B cell (primary cell): ENCODE data around the gene LRRC25. TPM values are rescaled to one million over a fixed set of nuclear protein-coding genes. Genes with fewer than 3 reads are reported as not detected.

ENCODE experiments used
- ATAC-seq: fragments of 200-7000 bp; cut with Tn5 transposase; one replicate; pipeline ENCODE4 v1.10.0; 2021; ENCODE audit warnings: low read depth, mild to moderate bottlenecking, moderate number of reproducible peaks, moderate library complexity
- CTCF ChIA-PET: fragments of 350-600 bp; sonication (Branson Sonifier 250); formaldehyde crosslinking; loops from one replicate; lab custom pipeline; 2021; ENCODE audit warnings: antibody characterized with exemption, inconsistent platforms; lab: Charles Lee
- POLR2A ChIA-PET: fragments of 350-600 bp; sonication (Branson Sonifier 250); formaldehyde crosslinking; loops from one replicate; lab custom pipeline; 2021; ENCODE audit warnings: antibody characterized with exemption; lab: Charles Lee
- DNase-seq: peaks from one replicate; pipeline ENCODE4 v3.0.0; 2013
- H2AFZ ChIP-seq: 2 replicates; pipeline ENCODE4 v1.6.1; 2012; ENCODE audit warnings: mild to moderate bottlenecking, low read depth, low read length; ENCODE audit not compliant: insufficient read depth, poor library complexity, severe bottlenecking
- H3K27ac ChIP-seq, 2 donors: 1 replicate in 1 of 2; 2 replicates in 1 of 2; pipeline ENCODE4 v1.5.1; 2012 to 2013; ENCODE audit warnings: low read length in 2 of 2, mild to moderate bottlenecking in 2 of 2, moderate library complexity in 1 of 2
- H3K27me3 ChIP-seq, 4 experiments: fragments of 200-600 bp in 1 of 4; sonication (generic) in 1 of 4; replicated peaks in 1 of 4; 1 replicate in 2 of 4; 2 replicates in 2 of 4; pipeline versions ENCODE4 v1.6.1 to v1.7.0; 2013 to 2016; ENCODE audit warnings: low read length in 3 of 4, mild to moderate bottlenecking in 2 of 4, mixed read lengths in 1 of 4, moderate library complexity in 1 of 4; ENCODE audit not compliant: insufficient read depth in 4 of 4, control insufficient read depth in 3 of 4; ENCODE audit errors: control extremely low read depth in 1 of 4
- H3K36me3 ChIP-seq, 2 experiments: replicated peaks in 1 of 2; 1 replicate in 1 of 2; 2 replicates in 1 of 2; pipeline versions ENCODE4 v1.6.1 to v1.7.1; 2013; ENCODE audit warnings: low read length in 1 of 2; ENCODE audit not compliant: insufficient read depth in 2 of 2, control insufficient read depth in 1 of 2; ENCODE audit errors: control extremely low read depth in 1 of 2, extremely low read depth in 1 of 2
- H3K4me1 ChIP-seq, 2 donors: fragments of 200-600 bp in 1 of 2; sonication (generic) in 1 of 2; 1 replicate in 1 of 2; 2 replicates in 1 of 2; pipeline versions ENCODE4 v1.5.1 to v1.6.1; 2013 to 2017; ENCODE audit warnings: low read length in 2 of 2; ENCODE audit not compliant: control insufficient read depth in 2 of 2, insufficient read depth in 2 of 2
- H3K4me2 ChIP-seq: replicated peaks from 2 replicates; pipeline ENCODE3; 2012; ENCODE audit warnings: mild to moderate bottlenecking, low read depth, low read length; ENCODE audit not compliant: poor library complexity, severe bottlenecking
- H3K4me3 ChIP-seq, 5 experiments: fragments of 200-600 bp in 1 of 5; sonication (generic) in 1 of 5; 1 replicate in 3 of 5; 2 replicates in 2 of 5; pipeline versions ENCODE4 v1.5.1 to v1.7.0; 2011 to 2016; ENCODE audit warnings: low read length in 4 of 5, mild to moderate bottlenecking in 4 of 5, low read depth in 2 of 5, control low read depth in 1 of 5, moderate library complexity in 1 of 5; ENCODE audit not compliant: insufficient read depth in 1 of 5; ENCODE audit errors: control extremely low read depth in 1 of 5, extremely low read depth in 1 of 5
- H3K79me2 ChIP-seq: fragments of 200-600 bp; sonication (generic); one replicate; pipeline ENCODE4 v1.6.0; 2016; ENCODE audit warnings: low read length; ENCODE audit not compliant: control insufficient read depth, insufficient read depth
- H3K9ac ChIP-seq: fragments of 200-600 bp; sonication (generic); 2 replicates; pipeline ENCODE4 v1.6.1; 2017; ENCODE audit warnings: mild to moderate bottlenecking, low read length, moderate library complexity
- H3K9me3 ChIP-seq, 3 donors: one replicate each; pipeline versions ENCODE4 v1.6.1 to v1.7.1; 2013; ENCODE audit warnings: low read length in 2 of 3; ENCODE audit not compliant: control insufficient read depth in 2 of 3, insufficient read depth in 1 of 3; ENCODE audit errors: control extremely low read depth in 1 of 3
- H4K20me1 ChIP-seq: 2 replicates; pipeline ENCODE4 v1.6.0; 2012; ENCODE audit warnings: mild to moderate bottlenecking, low read length; ENCODE audit not compliant: insufficient read depth, control insufficient read depth, poor library complexity, severe bottlenecking
- H3K27ac Mint-ChIP-seq: one replicate; pipeline ENCODE4 v1.8.0; 2021; ENCODE audit warnings: mixed read lengths
- H3K27me3 Mint-ChIP-seq: one replicate; pipeline ENCODE4 v1.8.0; 2021; ENCODE audit warnings: mixed read lengths
- H3K4me1 Mint-ChIP-seq: one replicate; pipeline ENCODE4 v1.8.0; 2021; ENCODE audit warnings: mixed read lengths
- H3K4me3 Mint-ChIP-seq: one replicate; pipeline ENCODE4 v1.8.0; 2021; ENCODE audit warnings: mixed read lengths
- H3K9me3 Mint-ChIP-seq: one replicate; pipeline ENCODE4 v1.8.0; 2022; ENCODE audit warnings: mixed read lengths; ENCODE audit not compliant: insufficient read depth
- CTCF ChIP-seq: fragments of 200-600 bp; IDR thresholded peaks from one replicate; pipeline ENCODE4 v1.8.0; 2022; ENCODE audit warnings: antibody characterized with exemption, mild to moderate bottlenecking
- EZH2 ChIP-seq: IDR thresholded peaks from 2 replicates; pipeline ENCODE4 v1.6.1; 2012; ENCODE audit warnings: borderline replicate concordance, low read depth, mild to moderate bottlenecking, moderate library complexity, low read length; ENCODE audit not compliant: insufficient read depth, poor library complexity, severe bottlenecking
- WGBS: methylation state at CpG from one replicate; pipeline ENCODE4 v1.1.5; 2013; ENCODE audit warnings: missing lambda C conversion rate; ENCODE audit not compliant: insufficient coverage; 5-methylcytosine and 5-hydroxymethylcytosine counted together
- intact Hi-C: fragments of 100-400 bp; cut with micrococcal nuclease; formaldehyde crosslinking; loops from one replicate; pipeline ENCODE4 v1.10.0; 2022
- polyA plus RNA-seq: library from polyadenylated mRNA; depleted of rRNA; stranded (reverse); fragments of >200 nt; gene quantifications from 2 replicates; pipeline ENCODE4 v1.2.3, GENCODE V29; 2012
- total RNA-seq, 2 donors: library from RNA; stranded (reverse); fragments of 120-200 nt in 1 of 2; gene quantifications; 1 replicate in 1 of 2; 2 replicates in 1 of 2; pipeline versions ENCODE4 v1.2.3 to v1.2.4, GENCODE V29; 2013 to 2022

The LRRC25 gene
- total and polyA plus RNA-seq, 2 donors (not counting 1 experiment from before 2014, with no cell fraction given), result 2.4 to 5.7 TPM

DNA sequence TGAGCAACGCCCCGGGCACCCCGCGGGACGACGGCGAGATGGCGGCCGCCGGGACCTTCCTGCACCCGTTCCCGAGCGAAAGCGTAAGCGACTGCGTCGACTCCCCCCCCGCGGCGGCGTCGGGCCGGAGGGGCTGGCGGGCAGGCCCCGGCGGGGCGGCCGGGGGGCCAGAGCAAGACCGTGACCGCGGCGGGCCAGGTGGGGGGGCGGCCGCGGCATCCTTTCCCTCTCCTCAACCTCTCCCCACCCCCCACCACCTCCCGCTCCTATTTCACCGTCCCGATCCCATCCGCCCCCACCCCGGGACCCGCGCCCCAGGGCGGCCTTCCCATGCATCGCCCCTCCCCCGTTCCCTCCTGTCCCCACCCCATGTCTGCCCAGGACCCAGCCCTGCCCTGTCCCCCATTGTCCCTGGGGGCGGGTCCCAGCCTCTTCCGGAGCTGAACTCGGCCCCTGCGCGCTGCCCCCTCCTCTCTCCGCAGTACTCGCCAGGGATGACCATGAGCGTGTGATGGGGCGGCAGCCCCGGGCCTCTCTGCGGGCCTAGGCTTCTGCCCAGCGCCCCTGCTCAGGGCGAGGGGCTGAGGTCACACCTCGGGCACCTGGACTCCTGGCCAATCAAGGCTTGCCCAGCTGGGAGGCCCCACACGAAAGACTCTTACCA is 36.4 kb upstream of the LRRC25 start:
- WGBS, result 15% methylated on average over 51 of the region's 60 CpGs
- H3K4me2 ChIP-seq, result peak overlapping the region; percentile 98

More for the DNA sequence above, 36.4 kb upstream of the LRRC25 start:
- no peaks in the 10 kb centered on the region for H3K27me3 ChIP-seq
- Mint-ChIP-seq H3K4me3 (peak overlapping the region; percentile 80), H3K4me1 (peaks cover 37% of the 10 kb centered on the region), H3K9me3 (no peaks in the 10 kb centered on the region), H3K27ac (peak overlapping the region; percentile 53), H3K27me3 (no peaks in the 10 kb centered on the region)
- peak overlapping the region in 1 of 2 donors; percentile 31 for H3K27ac ChIP-seq
- no peak for TF ChIP-seq CTCF
- no peak for TF ChIP-seq EZH2
- peaks cover 28% of the 10 kb centered on the region for H4K20me1 ChIP-seq
- H3K79me2 ChIP-seq, result peaks cover 10% of the 10 kb centered on the region
- H3K9me3 ChIP-seq, result no peaks in the 10 kb centered on the region
- DNase-seq (peak; percentile 60), ATAC-seq (no peak)
- H3K4me1 ChIP-seq, result peaks cover 36 to 61% of the 10 kb centered on the region in 2 donors
- peak overlapping the region; percentile 49 for H3K9ac ChIP-seq
- CTCF ChIA-PET, result interaction anchor here (3.4 kb wide), 1 partner anchor 17 kb away, joined by 13 read pairs; no protein-coding TSS in a partner anchor
- intact Hi-C loops, result no loop called here
- H3K4me3 ChIP-seq, result peak overlapping the region in 4 of 5 experiments; percentile 17 to 92 (median 80)
- no peak overlapping the region for H2AFZ ChIP-seq
- POLR2A ChIA-PET, result interaction anchor here (0.8 kb wide), 1 partner anchor 18 kb away, joined by 4 read pairs; no protein-coding TSS in a partner anchor
- no peaks in the 10 kb centered on the region for H3K36me3 ChIP-seq
